Measurements from ENCODE around the gene ZDHHC3.

Gene ZDHHC3

DNA sequence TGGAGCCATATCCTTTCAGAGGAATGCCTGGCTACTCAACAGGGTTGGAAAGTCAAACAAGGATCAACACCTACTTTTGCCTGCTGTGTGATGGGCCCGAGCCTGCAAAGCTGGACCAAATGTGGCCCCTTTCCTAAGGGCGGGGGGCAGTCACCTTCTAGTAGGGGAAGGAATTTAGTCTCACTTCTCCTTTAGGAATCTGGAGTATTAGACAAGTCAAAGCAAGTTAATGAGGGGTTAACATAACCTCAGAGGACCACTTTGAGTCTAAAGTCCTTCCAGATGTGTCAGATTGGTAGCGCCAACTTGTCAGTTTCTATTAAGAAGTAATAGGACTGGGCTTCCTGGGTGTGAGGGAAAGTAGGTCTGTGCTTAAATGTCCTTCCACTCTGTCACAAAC is 6.8 kb upstream of the ZDHHC3 start:
- H3K9me3 ChIP-seq: no peaks in the 10 kb centered on the region
- H3K27ac ChIP-seq: peak overlapping the region in 1 of 2 donors; percentile 33
- no peaks in the 10 kb centered on the region for H3K36me3 ChIP-seq
- H3K4me3 ChIP-seq: no peak overlapping the region
- intact Hi-C loops (cut with DNase I; ENCODE audit: low total_unique reads): no loop called here
- no peaks in the 10 kb centered on the region for H3K27me3 ChIP-seq
- no peak for DNase-seq
- TF ChIP-seq, protein P1, sequence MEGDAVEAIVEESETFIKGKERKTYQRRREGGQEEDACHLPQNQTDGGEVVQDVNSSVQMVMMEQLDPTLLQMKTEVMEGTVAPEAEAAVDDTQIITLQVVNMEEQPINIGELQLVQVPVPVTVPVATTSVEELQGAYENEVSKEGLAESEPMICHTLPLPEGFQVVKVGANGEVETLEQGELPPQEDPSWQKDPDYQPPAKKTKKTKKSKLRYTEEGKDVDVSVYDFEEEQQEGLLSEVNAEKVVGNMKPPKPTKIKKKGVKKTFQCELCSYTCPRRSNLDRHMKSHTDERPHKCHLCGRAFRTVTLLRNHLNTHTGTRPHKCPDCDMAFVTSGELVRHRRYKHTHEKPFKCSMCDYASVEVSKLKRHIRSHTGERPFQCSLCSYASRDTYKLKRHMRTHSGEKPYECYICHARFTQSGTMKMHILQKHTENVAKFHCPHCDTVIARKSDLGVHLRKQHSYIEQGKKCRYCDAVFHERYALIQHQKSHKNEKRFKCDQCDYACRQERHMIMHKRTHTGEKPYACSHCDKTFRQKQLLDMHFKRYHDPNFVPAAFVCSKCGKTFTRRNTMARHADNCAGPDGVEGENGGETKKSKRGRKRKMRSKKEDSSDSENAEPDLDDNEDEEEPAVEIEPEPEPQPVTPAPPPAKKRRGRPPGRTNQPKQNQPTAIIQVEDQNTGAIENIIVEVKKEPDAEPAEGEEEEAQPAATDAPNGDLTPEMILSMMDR (IDR thresholded peaks at IDR 0.05): no peak
- H3K4me1 ChIP-seq: peaks cover 0 to 42% (median 13%) of the 10 kb centered on the region in 4 donors

DNA sequence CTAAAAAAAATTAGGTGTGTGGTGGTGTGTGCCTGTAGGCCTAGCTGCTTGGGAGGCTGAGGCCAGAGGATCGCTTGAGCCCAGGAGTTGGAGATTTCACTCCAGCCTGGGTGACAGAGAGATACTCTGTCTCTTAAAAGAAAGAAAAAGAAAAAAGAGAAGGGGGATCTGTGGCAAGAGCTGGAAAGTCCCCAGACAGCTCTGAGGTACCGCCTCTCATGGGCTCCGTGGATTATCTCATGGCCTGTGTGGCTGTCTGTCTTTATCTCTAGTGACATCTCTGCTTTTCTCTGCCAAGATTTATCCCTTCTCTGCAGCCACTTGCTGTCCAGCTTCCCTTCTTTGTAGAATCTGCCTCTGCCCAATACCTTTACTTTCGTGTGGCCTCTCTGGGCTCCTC is 5.8 kb upstream of the ZDHHC3 start:
- Histone ChIP-seq H3K36me3 (no peaks in the 10 kb centered on the region), H3K4me3 (no peak overlapping the region), H3K27ac (no peak overlapping the region), H3K27me3 (no peaks in the 10 kb centered on the region), H3K9me3 (no peaks in the 10 kb centered on the region), H3K4me1 (peaks cover 0 to 53% (median 22%) of the 10 kb centered on the region in 4 donors)
- TF ChIP-seq, protein P1 (IDR thresholded peaks at IDR 0.05): no peak
- no peak for DNase-seq
- intact Hi-C loops (cut with DNase I; ENCODE audit: low total_unique reads): no loop called here

GRCh38 chr3:44981220-44981619 is 5.2 kb upstream of the ZDHHC3 start:
- Histone ChIP-seq H3K9me3 (no peaks in the 10 kb centered on the region), H3K36me3 (no peaks in the 10 kb centered on the region), H3K4me3 (no peak overlapping the region), H3K27ac (no peak overlapping the region), H3K27me3 (no peaks in the 10 kb centered on the region), H3K4me1 (peaks cover 0 to 56% (median 23%) of the 10 kb centered on the region in 4 donors)
- DNase-seq: no peak
- TF ChIP-seq, protein P1 (IDR thresholded peaks at IDR 0.05): no peak
- intact Hi-C loops (cut with DNase I; ENCODE audit: low total_unique reads): no loop called here

DNA sequence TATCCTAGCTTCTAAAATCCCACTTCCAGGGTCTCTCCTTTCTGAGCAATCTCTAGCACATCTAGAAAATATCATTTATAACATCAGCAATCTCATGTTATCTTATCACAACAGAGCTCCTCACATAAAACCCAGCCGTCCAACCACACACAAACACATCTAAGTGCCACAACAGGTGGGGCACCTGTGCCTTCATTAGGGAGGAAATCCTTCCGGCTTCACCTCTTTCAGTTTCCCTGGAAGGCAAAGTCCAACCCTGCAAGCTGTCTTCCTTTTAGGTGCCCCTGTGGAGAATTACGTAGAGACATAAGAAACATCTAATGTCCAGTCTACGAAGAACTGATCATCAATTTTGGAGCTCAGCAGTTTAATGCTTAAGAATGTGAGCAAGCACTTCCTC is 1.6 kb downstream of the ZDHHC3 start:
- TF ChIP-seq, protein P1 (IDR thresholded peaks at IDR 0.05): no peak
- Histone ChIP-seq H3K36me3 (no peaks in the 10 kb centered on the region), H3K4me1 (peaks cover 0 to 42% (median 22%) of the 10 kb centered on the region in 4 donors), H3K9me3 (no peaks in the 10 kb centered on the region), H3K4me3 (peak overlapping the region; percentile 72 to 84), H3K27me3 (no peaks in the 10 kb centered on the region), H3K27ac (no peak overlapping the region)
- no peak for DNase-seq
- intact Hi-C loops (cut with DNase I; ENCODE audit: low total_unique reads): no loop called here

GRCh38 chr3:44970926-44971490 is 5.0 kb downstream of the ZDHHC3 start:
- TF ChIP-seq, protein P1 (IDR thresholded peaks at IDR 0.05): no peak
- no peaks in the 10 kb centered on the region for H3K27me3 ChIP-seq
- intact Hi-C loops (cut with DNase I; ENCODE audit: low total_unique reads): no loop called here
- DNase-seq: no peak
- no peaks in the 10 kb centered on the region for H3K36me3 ChIP-seq
- no peak overlapping the region for H3K4me3 ChIP-seq
- H3K27ac ChIP-seq: no peak overlapping the region
- no peaks in the 10 kb centered on the region for H3K9me3 ChIP-seq
- peaks cover 0 to 15% (median 9%) of the 10 kb centered on the region in 4 donors for H3K4me1 ChIP-seq

GRCh38 chr3:44969828-44970179 is 6.2 kb downstream of the ZDHHC3 start:
- TF ChIP-seq, protein P1 (IDR thresholded peaks at IDR 0.05): no peak
- Histone ChIP-seq H3K4me1 (peaks cover 0 to 9% (median 7%) of the 10 kb centered on the region in 4 donors), H3K4me3 (no peak overlapping the region), H3K36me3 (no peaks in the 10 kb centered on the region), H3K9me3 (no peaks in the 10 kb centered on the region), H3K27ac (no peak overlapping the region), H3K27me3 (no peaks in the 10 kb centered on the region)
- intact Hi-C loops (cut with DNase I; ENCODE audit: low total_unique reads): no loop called here
- DNase-seq: no peak
